Gastroesophageal sphincter (tissue), 3 donors: Measurements from ENCODE around the gene NPHP4.

Experiments used
- EP300 ChIP-seq: sonication (generic); formaldehyde crosslinking; IDR thresholded peaks from one replicate; pipeline ENCODE4 v1.6.1; 2017; ENCODE audit warnings: antibody characterized with exemption, mild to moderate bottlenecking
- TF ChIP-seq, protein P1 (sequence below), 4 experiments: fragments of 200-600 bp in 2 of 4; fragments of 450-650 bp in 2 of 4; sonication (generic) in 1 of 4; IDR thresholded peaks; one replicate each; pipeline ENCODE4 v1.5.1; 2017 to 2019; ENCODE audit warnings: antibody characterized with exemption in 4 of 4, mild to moderate bottlenecking in 2 of 4, moderate library complexity in 2 of 4

GRCh38 chr1:5859766-5860165 lies 132.5 kb downstream of the NPHP4 start:
- TF ChIP-seq EP300: no peak
- TF ChIP-seq, protein P1, sequence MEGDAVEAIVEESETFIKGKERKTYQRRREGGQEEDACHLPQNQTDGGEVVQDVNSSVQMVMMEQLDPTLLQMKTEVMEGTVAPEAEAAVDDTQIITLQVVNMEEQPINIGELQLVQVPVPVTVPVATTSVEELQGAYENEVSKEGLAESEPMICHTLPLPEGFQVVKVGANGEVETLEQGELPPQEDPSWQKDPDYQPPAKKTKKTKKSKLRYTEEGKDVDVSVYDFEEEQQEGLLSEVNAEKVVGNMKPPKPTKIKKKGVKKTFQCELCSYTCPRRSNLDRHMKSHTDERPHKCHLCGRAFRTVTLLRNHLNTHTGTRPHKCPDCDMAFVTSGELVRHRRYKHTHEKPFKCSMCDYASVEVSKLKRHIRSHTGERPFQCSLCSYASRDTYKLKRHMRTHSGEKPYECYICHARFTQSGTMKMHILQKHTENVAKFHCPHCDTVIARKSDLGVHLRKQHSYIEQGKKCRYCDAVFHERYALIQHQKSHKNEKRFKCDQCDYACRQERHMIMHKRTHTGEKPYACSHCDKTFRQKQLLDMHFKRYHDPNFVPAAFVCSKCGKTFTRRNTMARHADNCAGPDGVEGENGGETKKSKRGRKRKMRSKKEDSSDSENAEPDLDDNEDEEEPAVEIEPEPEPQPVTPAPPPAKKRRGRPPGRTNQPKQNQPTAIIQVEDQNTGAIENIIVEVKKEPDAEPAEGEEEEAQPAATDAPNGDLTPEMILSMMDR (IDR thresholded peaks at IDR 0.05): no peak
